GM10266 (cell line): ENCODE data around the gene NFASC.

Experiments used
- DNase-seq: peaks from one replicate; pipeline ENCODE4 v3.0.0; 2012; ENCODE audit errors: extremely low spot score
- TF ChIP-seq, protein P1 (sequence below): IDR thresholded peaks from 2 replicates; pipeline ENCODE4 v1.5.1; 2012; ENCODE audit warnings: mild to moderate bottlenecking, low read depth; ENCODE audit not compliant: control insufficient read depth, insufficient read depth; ENCODE audit errors: missing control alignments

NFASC gene

DNA sequence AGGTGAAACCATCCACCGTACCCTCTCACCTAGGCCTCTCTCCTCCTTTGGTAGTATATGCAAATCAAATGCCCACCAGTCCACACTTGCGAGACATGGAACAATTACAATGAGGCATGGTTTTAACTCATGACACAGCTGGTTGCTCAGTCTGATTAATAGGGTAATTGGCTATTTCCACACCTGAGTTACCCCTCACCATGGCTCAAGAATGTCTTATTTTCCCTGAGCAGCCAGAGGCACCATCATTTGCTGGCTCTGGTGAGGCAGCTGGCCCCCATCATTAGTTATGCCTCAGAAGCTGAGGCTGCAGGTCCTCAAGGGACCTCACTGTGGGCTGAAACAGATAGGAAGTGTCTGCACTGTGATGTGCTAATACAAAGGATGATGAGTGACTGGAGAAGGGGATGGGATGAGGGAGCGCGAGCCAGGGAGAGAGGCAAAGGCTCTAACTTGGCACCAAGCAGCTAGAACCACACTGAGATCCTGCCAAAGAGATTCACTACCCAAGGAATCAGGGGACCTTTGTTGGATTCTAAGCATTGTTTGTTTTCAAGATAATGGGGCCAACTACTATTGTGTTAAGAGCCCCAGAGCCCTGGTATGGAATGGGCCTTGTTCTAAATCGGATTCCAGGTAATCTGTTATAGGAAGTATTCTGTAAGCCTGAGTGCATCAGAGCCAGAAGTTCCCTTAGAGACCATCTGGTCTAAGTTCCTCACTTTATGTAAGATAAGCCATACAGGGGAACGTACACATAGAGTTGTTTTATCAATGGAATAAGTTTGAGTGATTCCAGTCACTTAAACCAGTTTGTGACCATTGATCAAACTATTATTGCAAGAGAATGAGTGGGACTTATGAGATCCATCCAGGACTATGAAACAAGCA is 92.3 kb downstream of the NFASC start:
- TF ChIP-seq, protein P1, sequence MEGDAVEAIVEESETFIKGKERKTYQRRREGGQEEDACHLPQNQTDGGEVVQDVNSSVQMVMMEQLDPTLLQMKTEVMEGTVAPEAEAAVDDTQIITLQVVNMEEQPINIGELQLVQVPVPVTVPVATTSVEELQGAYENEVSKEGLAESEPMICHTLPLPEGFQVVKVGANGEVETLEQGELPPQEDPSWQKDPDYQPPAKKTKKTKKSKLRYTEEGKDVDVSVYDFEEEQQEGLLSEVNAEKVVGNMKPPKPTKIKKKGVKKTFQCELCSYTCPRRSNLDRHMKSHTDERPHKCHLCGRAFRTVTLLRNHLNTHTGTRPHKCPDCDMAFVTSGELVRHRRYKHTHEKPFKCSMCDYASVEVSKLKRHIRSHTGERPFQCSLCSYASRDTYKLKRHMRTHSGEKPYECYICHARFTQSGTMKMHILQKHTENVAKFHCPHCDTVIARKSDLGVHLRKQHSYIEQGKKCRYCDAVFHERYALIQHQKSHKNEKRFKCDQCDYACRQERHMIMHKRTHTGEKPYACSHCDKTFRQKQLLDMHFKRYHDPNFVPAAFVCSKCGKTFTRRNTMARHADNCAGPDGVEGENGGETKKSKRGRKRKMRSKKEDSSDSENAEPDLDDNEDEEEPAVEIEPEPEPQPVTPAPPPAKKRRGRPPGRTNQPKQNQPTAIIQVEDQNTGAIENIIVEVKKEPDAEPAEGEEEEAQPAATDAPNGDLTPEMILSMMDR, result no peak
- no peak for DNase-seq

DNA sequence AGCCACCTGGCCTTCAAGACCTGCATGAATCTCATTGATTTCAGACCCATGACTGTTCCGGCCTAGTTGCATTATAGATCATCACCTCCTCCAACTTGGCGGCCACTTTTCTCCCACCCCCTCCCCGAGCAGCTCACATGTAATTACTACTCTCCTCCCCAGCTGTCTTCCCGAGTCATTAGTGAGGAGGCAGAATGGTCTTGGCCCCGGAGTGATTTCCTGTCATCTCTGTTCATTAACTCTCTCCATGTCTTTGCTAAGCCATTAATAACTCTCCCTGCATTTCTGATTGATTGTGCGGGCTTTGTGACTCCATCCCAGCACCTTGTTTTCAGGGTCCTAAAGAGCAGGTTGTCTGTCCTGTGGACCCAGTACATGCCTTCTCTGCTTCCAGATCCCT is 96.8 kb downstream of the NFASC start:
- DNase-seq, result no peak
- TF ChIP-seq, protein P1, result no peak

- TF ChIP-seq, protein P1, result no peak
- DNase-seq, result no peak
These were observed 97.5 kb downstream of the NFASC start for GRCh38 chr1:204968135-204968534.

GRCh38 chr1:204968951-204969350 is 98.3 kb downstream of the NFASC start:
- DNase-seq, result no peak
- TF ChIP-seq, protein P1, result no peak

- TF ChIP-seq, protein P1, result no peak
- DNase-seq, result no peak
These were observed 100.3 kb downstream of the NFASC start for GRCh38 chr1:204970937-204971336.

- no peak for DNase-seq
These were observed 101.1 kb downstream of the NFASC start for GRCh38 chr1:204971517-204972336.

More at GRCh38 chr1:204971517-204972336, 101.1 kb downstream of the NFASC start:
- TF ChIP-seq, protein P1, result no peak
